SH-SY5Y (cell line): ENCODE data around the gene RPS6KC1.

Experiments
- GATA2 ChIP-seq: IDR thresholded peaks from 2 replicates; pipeline ENCODE4 v1.6.1; 2011; ENCODE audit warnings: mild to moderate bottlenecking, low read depth, low read length
- GATA3 ChIP-seq: IDR thresholded peaks from 2 replicates; pipeline ENCODE4 v1.6.1; 2011; ENCODE audit warnings: low read depth, mild to moderate bottlenecking, low read length, moderate library complexity

- TF ChIP-seq GATA3 (no peak), GATA2 (no peak)
Measured at GRCh38 chr1:213110349-213111300, 59.6 kb downstream of the RPS6KC1 start.
